Small intestine (tissue), 7 donors: ENCODE measurements around the gene PRLR. TPM values are rescaled to one million over a fixed set of nuclear protein-coding genes. Genes with fewer than 3 reads are reported as not detected.

Experiments used
- DNase-seq, 2 donors: peaks; one replicate each; pipeline versions ENCODE4 v3.0.0 to v3.0.0-alpha.2; 2013
- FAIRE-seq: peaks from 2 replicates; lab custom pipeline; 2012; peaks lifted over from hg19 to GRCh38; lab: Jason Lieb, UNC
- H3K27ac ChIP-seq, 3 donors: one replicate each; pipeline ENCODE4 v1.5.1; 2013; ENCODE audit warnings: low read length in 2 of 3, mild to moderate bottlenecking in 2 of 3, control low read depth in 1 of 3, inconsistent platforms in 1 of 3, low read depth in 1 of 3, moderate library complexity in 1 of 3
- H3K27me3 ChIP-seq, 3 donors: one replicate each; pipeline ENCODE4 v1.6.1; 2013; ENCODE audit warnings: low read length in 3 of 3, inconsistent platforms in 1 of 3; ENCODE audit not compliant: control insufficient read depth in 3 of 3, insufficient read depth in 3 of 3
- H3K36me3 ChIP-seq, 3 donors: one replicate each; pipeline ENCODE4 v1.6.1; 2013; ENCODE audit warnings: low read length in 3 of 3, inconsistent platforms in 1 of 3, low read depth in 1 of 3, mild to moderate bottlenecking in 1 of 3, moderate library complexity in 1 of 3; ENCODE audit not compliant: control insufficient read depth in 3 of 3, insufficient read depth in 2 of 3
- H3K4me1 ChIP-seq, 3 donors: one replicate each; pipeline ENCODE4 v1.6.1; 2013; ENCODE audit warnings: low read length in 2 of 3, inconsistent platforms in 1 of 3, low read depth in 1 of 3, mild to moderate bottlenecking in 1 of 3, moderate library complexity in 1 of 3; ENCODE audit not compliant: control insufficient read depth in 3 of 3, insufficient read depth in 2 of 3
- H3K4me3 ChIP-seq, 3 donors: one replicate each; pipeline ENCODE4 v1.5.1; 2013; ENCODE audit warnings: low read length in 3 of 3, control low read depth in 1 of 3, inconsistent platforms in 1 of 3, low read depth in 1 of 3, mild to moderate bottlenecking in 1 of 3, moderate library complexity in 1 of 3
- H3K9me3 ChIP-seq, 2 donors: one replicate each; pipeline ENCODE4 v1.6.1; 2013; ENCODE audit warnings: low read depth in 1 of 2, low read length in 1 of 2; ENCODE audit not compliant: control insufficient read depth in 2 of 2, insufficient read depth in 1 of 2
- WGBS, 3 donors: extraction: QIAGEN DNeasy Blood & Tissue Kit; methylation state at CpG; one replicate each; pipeline ENCODE4 v1.1.7; 2013; 5-methylcytosine and 5-hydroxymethylcytosine counted together
- polyA plus RNA-seq, 4 donors: library from polyadenylated mRNA; stranded (reverse) in 3 of 4; unstranded in 1 of 4; fragments of 200-250 nt in 3 of 4; fragments of 120-200 nt in 1 of 4; gene quantifications; one replicate each; pipeline versions ENCODE4 v1.2.1 to v1.2.3, GENCODE V29; 2013
- donor health status: healthy with polysubstance abuse.
- donor health status: control.
- donor health status: control.
- donor health status: Bipolar disorder and iron deficiency.
- donor health status: healthy.

PRLR gene
- polyA plus RNA-seq, 4 donors: 1.4 to 84.6 (median 2.9) TPM

DNA sequence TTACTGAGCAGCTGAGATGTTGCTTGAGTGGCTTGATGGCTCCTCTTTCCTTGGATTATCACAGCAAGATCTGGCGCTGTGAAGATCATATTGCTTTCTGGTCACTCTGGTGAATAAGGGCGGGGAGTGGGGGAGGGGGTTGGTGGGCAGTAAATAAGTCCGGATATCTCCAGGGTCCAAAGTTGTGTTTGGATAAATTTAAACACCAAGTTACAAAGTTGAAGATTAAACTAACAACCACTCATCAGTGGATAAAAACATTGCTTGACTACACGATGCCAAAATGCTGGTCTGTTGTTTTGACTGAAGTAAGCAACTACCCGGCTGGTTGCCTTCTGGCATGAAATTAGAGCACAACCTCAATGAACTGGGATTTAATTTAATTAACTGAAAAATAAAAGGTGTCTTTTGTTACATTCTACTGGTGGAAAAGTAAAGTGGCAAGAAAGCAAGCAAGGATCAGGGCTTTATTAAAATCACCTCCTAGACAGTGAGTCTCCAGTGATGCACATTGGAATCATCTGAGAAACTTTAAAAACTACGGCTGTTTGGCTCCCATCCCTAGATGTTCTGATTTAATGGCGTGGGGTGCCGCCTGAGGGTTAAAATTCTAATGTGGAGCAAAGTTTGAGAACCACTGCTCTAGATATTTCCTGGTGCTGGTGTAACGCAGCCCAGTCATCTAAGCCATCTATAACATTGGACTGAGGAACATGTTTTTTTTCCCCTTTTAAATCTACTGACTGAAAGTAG lies 95.8 kb downstream of the PRLR start:
- WGBS, 3 donors: 63 to 71% (median 71%) methylated on average over 9 of the region's 9 CpGs
- Histone ChIP-seq H3K9me3 (peaks cover 0 to 10% of the 10 kb centered on the region in 2 donors), H3K36me3 (peaks cover 0 to 12% (median 0%) of the 10 kb centered on the region in 3 donors), H3K4me1 (peaks cover 0 to 12% (median 3%) of the 10 kb centered on the region in 3 donors), H3K4me3 (no peak overlapping the region), H3K27ac (no peak overlapping the region), H3K27me3 (no peaks in the 10 kb centered on the region)
- DNase-seq (no peak), FAIRE-seq (no peak)

DNA sequence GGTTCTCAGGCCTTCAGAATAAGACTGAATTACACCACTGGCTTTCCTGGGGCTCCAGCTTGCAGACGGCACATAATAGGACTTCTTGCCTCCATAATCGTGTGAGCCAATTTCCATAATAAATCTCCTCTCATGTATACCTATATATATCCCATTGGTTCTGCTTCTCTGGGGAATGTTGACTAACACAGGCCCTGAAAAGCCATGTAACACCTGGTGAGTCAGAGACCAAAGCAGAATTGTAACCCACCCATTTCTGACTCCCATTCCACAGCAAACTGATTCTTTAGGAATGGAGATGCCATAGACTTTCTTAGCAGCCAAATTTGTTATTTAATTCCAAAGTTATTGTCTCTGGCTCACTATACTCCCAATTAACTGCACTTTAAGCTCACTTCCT lies 97.1 kb downstream of the PRLR start:
- FAIRE-seq: no peak
- Histone ChIP-seq H3K4me3 (no peak overlapping the region), H3K27me3 (no peaks in the 10 kb centered on the region), H3K9me3 (peaks cover 0 to 10% of the 10 kb centered on the region in 2 donors), H3K27ac (no peak overlapping the region), H3K4me1 (peaks cover 0 to 12% (median 3%) of the 10 kb centered on the region in 3 donors), H3K36me3 (peaks cover 0 to 12% (median 0%) of the 10 kb centered on the region in 3 donors)
- WGBS, 3 donors: 92 to 100% (median 98%) methylated on average over 2 of the region's 2 CpGs
- DNase-seq: no peak

DNA sequence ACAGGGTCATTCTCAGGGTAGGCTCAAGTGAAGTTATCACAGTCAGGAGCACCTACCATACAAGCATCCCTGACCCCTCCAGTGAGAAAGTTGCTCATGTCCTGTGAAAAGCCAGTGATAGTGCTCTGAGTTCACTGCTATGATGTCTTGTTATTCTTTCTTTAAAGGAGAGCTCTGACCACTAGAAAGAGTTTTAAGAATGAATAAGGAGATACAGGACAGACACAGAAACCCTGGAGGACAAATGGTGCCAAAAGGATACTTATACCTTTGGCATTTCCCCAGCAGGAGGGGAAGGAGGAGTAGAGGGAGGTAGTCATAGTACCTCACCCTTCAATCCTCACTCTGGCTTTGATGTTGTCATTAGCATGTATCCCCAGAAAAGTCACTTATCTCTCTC lies 98.6 kb downstream of the PRLR start:
- Histone ChIP-seq H3K27me3 (no peaks in the 10 kb centered on the region), H3K36me3 (peaks cover 0 to 12% (median 0%) of the 10 kb centered on the region in 3 donors), H3K9me3 (peaks cover 0 to 10% of the 10 kb centered on the region in 2 donors), H3K4me1 (peaks cover 0 to 12% (median 3%) of the 10 kb centered on the region in 3 donors), H3K4me3 (no peak overlapping the region), H3K27ac (no peak overlapping the region)
- FAIRE-seq: no peak
- DNase-seq: no peak

DNA sequence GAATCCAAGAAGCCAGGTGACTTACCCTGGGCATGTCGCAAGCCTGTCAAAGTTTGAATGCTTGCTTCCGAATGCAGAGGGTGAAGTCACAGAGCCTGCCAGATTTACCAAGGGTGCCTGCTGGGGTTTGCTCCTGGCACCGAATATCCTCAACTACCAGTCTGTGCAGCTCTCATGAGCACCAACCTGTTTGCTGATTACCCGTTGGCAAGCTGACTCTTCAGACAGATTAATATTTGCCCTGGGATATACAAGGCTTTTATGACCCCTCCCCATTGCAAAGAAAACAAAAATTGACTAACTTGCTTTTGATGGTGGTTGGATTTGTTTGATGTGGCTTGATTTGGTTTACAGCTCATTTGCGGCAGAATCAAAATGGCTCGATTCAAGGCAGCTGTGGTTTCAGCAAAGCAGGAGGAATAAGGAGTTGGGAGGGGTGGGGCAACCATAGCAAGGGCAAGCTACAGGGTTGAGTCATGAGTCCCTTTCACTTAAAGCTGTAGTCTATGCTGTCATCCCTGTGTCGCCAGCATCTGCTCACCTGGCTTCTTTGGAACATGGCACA lies 100.3 kb downstream of the PRLR start:
- 10 to 53% (median 23%) methylated on average over 7 of the region's 7 CpGs for WGBS, 3 donors
- H3K4me1 ChIP-seq: peaks cover 0 to 10% (median 1%) of the 10 kb centered on the region in 3 donors
- H3K9me3 ChIP-seq: peaks cover 0 to 10% of the 10 kb centered on the region in 2 donors
- peak in 1 of 2 donors; percentile 69 for DNase-seq
- no peaks in the 10 kb centered on the region for H3K27me3 ChIP-seq
- H3K4me3 ChIP-seq: no peak overlapping the region
- H3K36me3 ChIP-seq: peaks cover 0 to 8% (median 0%) of the 10 kb centered on the region in 3 donors
- no peak overlapping the region for H3K27ac ChIP-seq
- no peak for FAIRE-seq

DNA sequence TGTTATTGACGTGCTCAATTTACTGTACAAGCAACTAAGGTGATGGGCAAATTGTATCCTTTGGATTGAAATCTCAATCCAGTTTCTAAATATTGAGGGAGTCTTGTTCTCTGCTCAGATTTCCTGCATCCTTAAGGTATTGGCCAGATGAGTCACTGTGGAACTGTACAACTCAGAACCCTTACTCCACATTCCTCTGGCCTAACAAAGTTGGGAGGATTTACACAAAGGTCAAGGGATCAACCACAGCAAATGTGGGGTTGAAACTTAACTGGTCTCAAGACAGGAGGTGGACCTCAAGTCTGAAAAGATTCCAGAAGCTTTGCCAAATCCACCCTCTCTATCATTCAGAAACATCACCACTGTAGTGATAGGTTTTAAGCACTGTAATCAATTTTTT lies 101.0 kb downstream of the PRLR start:
- no peak for FAIRE-seq
- 62 to 77% (median 73%) methylated on average over 1 of the region's 1 CpG for WGBS, 3 donors

DNA sequence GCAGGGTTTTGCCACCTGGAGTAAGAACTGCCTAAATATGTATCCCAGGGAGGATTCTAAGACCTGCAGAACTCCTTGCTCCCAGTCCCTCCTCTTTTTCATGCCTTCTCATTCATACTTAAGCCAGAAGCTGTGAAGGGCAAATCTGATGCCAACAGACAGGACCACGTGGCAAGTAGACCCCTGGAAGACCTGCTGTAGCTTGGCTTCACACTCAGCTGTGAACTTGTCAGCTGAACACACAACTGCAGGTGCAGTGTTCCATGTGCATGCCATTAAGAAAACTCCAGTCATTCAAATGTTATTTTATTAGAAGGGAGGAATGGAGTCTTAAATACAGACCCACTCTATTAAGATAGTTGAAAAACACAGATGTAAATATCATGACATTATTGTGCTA lies 103.3 kb downstream of the PRLR start:
- H3K9me3 ChIP-seq: peaks cover 0 to 7% of the 10 kb centered on the region in 2 donors
- no peak for FAIRE-seq
- peaks cover 0 to 15% (median 1%) of the 10 kb centered on the region in 3 donors for H3K4me1 ChIP-seq
- no peak overlapping the region for H3K27ac ChIP-seq
- no peak for DNase-seq
- H3K36me3 ChIP-seq: peaks cover 0 to 8% (median 0%) of the 10 kb centered on the region in 3 donors
- H3K4me3 ChIP-seq: no peak overlapping the region
- H3K27me3 ChIP-seq: no peaks in the 10 kb centered on the region
- WGBS, 3 donors: 63 to 67% (median 64%) methylated on average over 1 of the region's 1 CpG

More for the DNA sequence above, 101.0 kb downstream of the PRLR start:
- Histone ChIP-seq H3K4me3 (no peak overlapping the region), H3K27me3 (no peaks in the 10 kb centered on the region), H3K4me1 (peaks cover 0 to 12% (median 1%) of the 10 kb centered on the region in 3 donors), H3K36me3 (peaks cover 0 to 8% (median 0%) of the 10 kb centered on the region in 3 donors), H3K27ac (no peak overlapping the region), H3K9me3 (peaks cover 0 to 10% of the 10 kb centered on the region in 2 donors)
- DNase-seq: no peak

DNA sequence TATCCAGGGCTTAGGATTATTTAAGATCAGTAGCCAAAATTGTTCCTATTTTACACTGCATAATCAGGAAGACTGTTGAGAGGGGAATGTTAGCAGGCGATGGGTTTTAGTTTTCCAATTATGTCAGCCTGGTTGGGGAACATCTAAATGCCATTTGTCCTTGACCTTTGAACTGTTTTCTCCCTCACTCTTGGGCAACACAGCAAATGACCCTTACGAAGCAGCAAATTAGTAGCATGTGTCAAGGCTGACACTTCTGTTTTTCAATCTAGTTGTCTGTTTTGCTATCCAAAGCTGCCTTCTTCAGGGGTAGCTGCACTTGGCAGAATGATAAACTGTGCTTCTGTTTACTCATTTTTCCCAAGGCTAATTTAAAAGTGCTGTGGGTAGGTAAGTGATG lies 104.5 kb downstream of the PRLR start:
- Histone ChIP-seq H3K9me3 (peaks cover 0 to 1% of the 10 kb centered on the region in 2 donors), H3K4me1 (peaks cover 0 to 15% (median 1%) of the 10 kb centered on the region in 3 donors), H3K36me3 (peaks cover 0 to 3% (median 0%) of the 10 kb centered on the region in 3 donors), H3K27me3 (no peaks in the 10 kb centered on the region), H3K27ac (no peak overlapping the region), H3K4me3 (no peak overlapping the region)
- no peak for FAIRE-seq
- 61 to 80% (median 65%) methylated on average over 2 of the region's 2 CpGs for WGBS, 3 donors
- DNase-seq: no peak

DNA sequence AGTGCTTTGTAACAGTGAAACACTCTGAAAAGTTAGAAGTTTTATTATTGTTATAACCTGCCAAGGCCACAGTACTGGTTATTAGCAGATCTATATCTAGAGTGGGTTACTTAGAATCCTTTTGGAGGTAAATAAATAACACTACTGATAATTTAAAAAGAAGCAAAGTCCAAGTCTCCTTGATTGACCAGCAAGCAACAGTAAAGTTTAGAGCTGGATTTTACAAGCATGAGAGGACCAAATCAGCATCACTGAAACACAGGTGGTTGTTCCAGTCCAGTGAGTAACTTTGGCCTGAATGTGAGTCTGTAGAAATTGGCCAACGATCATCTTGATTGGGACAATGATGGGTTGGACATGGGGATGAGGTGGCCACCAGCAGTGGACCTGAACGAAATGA lies 105.4 kb downstream of the PRLR start:
- Histone ChIP-seq H3K4me3 (no peak overlapping the region), H3K27me3 (no peaks in the 10 kb centered on the region), H3K36me3 (peaks cover 0 to 4% (median 0%) of the 10 kb centered on the region in 3 donors), H3K4me1 (peaks cover 0 to 15% (median 1%) of the 10 kb centered on the region in 3 donors), H3K9me3 (no peaks in the 10 kb centered on the region), H3K27ac (no peak overlapping the region)
- 10 to 58% (median 38%) methylated on average over 2 of the region's 2 CpGs for WGBS, 3 donors
- FAIRE-seq: no peak
- peak; percentile 48 to 59 for DNase-seq
